DMS114 treated with DMSO at 0.1 percent for 48 hours (cell line): ENCODE results near the gene SEZ6.

Source experiments
- DNase-seq: peaks from one replicate; lab custom pipeline; 2025; ENCODE audit not compliant: unreplicated experiment; lab: John Stamatoyannopoulos, UW

SEZ6 gene

GRCh38 chr17:28977659-28978355, 28.0 kb downstream of the SEZ6 start:
- no peak for DNase-seq

GRCh38 chr17:28975646-28976045, 30.2 kb downstream of the SEZ6 start:
- no peak for DNase-seq

- DNase-seq = no peak
Measured at GRCh38 chr17:28975031-28975430, 30.8 kb downstream of the SEZ6 start.

GRCh38 chr17:28974451-28974850, 31.4 kb downstream of the SEZ6 start:
- no peak for DNase-seq

GRCh38 chr17:28973425-28973824, 32.4 kb downstream of the SEZ6 start:
- no peak for DNase-seq

- DNase-seq = no peak
Measured at GRCh38 chr17:28972437-28972836, 33.4 kb downstream of the SEZ6 start.

GRCh38 chr17:28970879-28971278, 35.0 kb downstream of the SEZ6 start:
- DNase-seq = no peak

GRCh38 chr17:28969706-28970393, 36.0 kb downstream of the SEZ6 start:
- DNase-seq = no peak

GRCh38 chr17:28968914-28969295, 36.9 kb downstream of the SEZ6 start:
- DNase-seq = no peak

- no peak for DNase-seq
Measured at GRCh38 chr17:28968231-28968913, 37.5 kb downstream of the SEZ6 start.

- DNase-seq = no peak
Measured at GRCh38 chr17:28967221-28968135, 38.4 kb downstream of the SEZ6 start.

- DNase-seq = no peak
Measured at GRCh38 chr17:28963841-28964240, 42.0 kb downstream of the SEZ6 start.

GRCh38 chr17:28963055-28963611, 42.7 kb downstream of the SEZ6 start:
- DNase-seq = no peak

GRCh38 chr17:28961391-28961790, 44.4 kb downstream of the SEZ6 start:
- DNase-seq = no peak

GRCh38 chr17:28960256-28961061, 45.4 kb downstream of the SEZ6 start:
- DNase-seq = no peak

GRCh38 chr17:28959471-28959871, 46.4 kb downstream of the SEZ6 start:
- DNase-seq = no peak

- DNase-seq = no peak
Measured at GRCh38 chr17:28958820-28959455, 46.9 kb downstream of the SEZ6 start.

GRCh38 chr17:28957992-28958355, 47.9 kb downstream of the SEZ6 start:
- DNase-seq = no peak

- no peak for DNase-seq
Measured at GRCh38 chr17:28957277-28957991, 48.4 kb downstream of the SEZ6 start.
